ENCODE data around the gene ALDH5A1.

The ALDH5A1 gene

GRCh38 chr6:24576447-24576846 is 81.7 kb downstream of the ALDH5A1 start:
- DNase-seq = no peak

GRCh38 chr6:24581084-24581669 is 86.4 kb downstream of the ALDH5A1 start:
- peak; percentile 59 for DNase-seq

- peak; percentile 58 for DNase-seq
Observed at GRCh38 chr6:24583463-24584381, 89.0 kb downstream of the ALDH5A1 start.

DNA sequence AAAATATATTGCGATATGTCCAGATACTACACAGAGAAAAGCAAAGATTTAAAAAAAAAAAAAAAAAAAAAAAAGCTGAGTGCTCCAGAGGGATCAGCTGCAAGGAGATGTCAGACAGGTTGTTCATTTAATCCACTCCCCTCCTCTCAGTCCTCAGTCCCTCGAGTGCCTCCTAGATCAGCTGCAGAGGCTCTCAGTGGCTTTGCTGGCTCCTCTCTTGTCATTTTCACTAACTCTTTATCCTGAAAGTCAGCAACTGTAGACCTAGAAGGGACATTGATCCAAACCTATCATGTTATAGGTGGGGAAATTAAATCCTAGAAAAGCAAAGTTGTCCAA is 89.6 kb downstream of the ALDH5A1 start:
- DNase-seq = no peak
